SH-SY5Y (cell line): Measurements from ENCODE around the gene FRMD4A.

Source experiments
- GATA2 ChIP-seq: IDR thresholded peaks from 2 replicates; pipeline ENCODE4 v1.6.1; 2011; ENCODE audit warnings: mild to moderate bottlenecking, low read depth, low read length
- GATA3 ChIP-seq: IDR thresholded peaks from 2 replicates; pipeline ENCODE4 v1.6.1; 2011; ENCODE audit warnings: low read depth, mild to moderate bottlenecking, low read length, moderate library complexity

GRCh38 chr10:14125564-14125963, 205.2 kb downstream of the FRMD4A start:
- TF ChIP-seq GATA2 (no peak), GATA3 (no peak)
